Hepatocyte (in vitro differentiated cells): ENCODE measurements around the gene ADGRV1. TPM values are rescaled to one million over a fixed set of nuclear protein-coding genes. Genes with fewer than 3 reads are reported as not detected.

Experiments
- DNase-seq: peaks from one replicate; pipeline ENCODE4 v3.0.0-alpha.2; 2016; ENCODE audit warnings: low spot score
- H2AFZ ChIP-seq: fragments of 200-600 bp; sonication (generic); 2 replicates; pipeline ENCODE4 v1.6.0; 2016; ENCODE audit warnings: antibody characterized with exemption, mild to moderate bottlenecking
- H3K27ac ChIP-seq: fragments of 200-600 bp; sonication (generic); 2 replicates; pipeline ENCODE4 v1.5.1; 2016; ENCODE audit warnings: mild to moderate bottlenecking
- H3K27me3 ChIP-seq: fragments of 200-600 bp; sonication (generic); 2 replicates; pipeline ENCODE4 v1.6.1; 2016
- H3K36me3 ChIP-seq: fragments of 200-600 bp; sonication (generic); replicated peaks from 2 replicates; pipeline ENCODE4 v1.5.1; 2016; ENCODE audit warnings: low read depth; ENCODE audit not compliant: insufficient read depth
- H3K4me1 ChIP-seq: fragments of 200-600 bp; sonication (generic); 2 replicates; pipeline ENCODE4 v1.5.1; 2016; ENCODE audit warnings: mild to moderate bottlenecking, moderate library complexity; ENCODE audit not compliant: insufficient read depth
- H3K4me2 ChIP-seq: fragments of 200-600 bp; sonication (generic); 2 replicates; pipeline ENCODE4 v1.6.0; 2016
- H3K4me3 ChIP-seq: fragments of 200-600 bp; sonication (generic); 2 replicates; pipeline ENCODE4 v1.5.1; 2016; ENCODE audit warnings: mild to moderate bottlenecking
- H3K79me2 ChIP-seq: fragments of 200-600 bp; sonication (generic); 2 replicates; pipeline ENCODE4 v1.6.0; 2017; ENCODE audit warnings: mild to moderate bottlenecking
- H3K9me2 ChIP-seq: fragments of 200-600 bp; sonication (generic); replicated peaks from 2 replicates; pipeline ENCODE4 v1.6.0; 2017; ENCODE audit warnings: mild to moderate bottlenecking; ENCODE audit not compliant: insufficient read depth
- H3K9me3 ChIP-seq: fragments of 200-600 bp; sonication (generic); 2 replicates; pipeline ENCODE4 v1.5.1; 2016; ENCODE audit warnings: low read depth, mild to moderate bottlenecking
- H4K20me1 ChIP-seq: fragments of 200-600 bp; sonication (generic); 2 replicates; pipeline ENCODE4 v1.6.0; 2016; ENCODE audit warnings: mild to moderate bottlenecking; ENCODE audit not compliant: insufficient read depth, poor library complexity, severe bottlenecking
- CTCF ChIP-seq: fragments of 200-600 bp; sonication (generic); IDR thresholded peaks from 2 replicates; pipeline ENCODE4 v1.5.1; 2016; ENCODE audit warnings: antibody characterized with exemption, mild to moderate bottlenecking; ENCODE audit not compliant: poor library complexity
- EZH2 ChIP-seq: fragments of 200-600 bp; sonication (generic); IDR thresholded peaks from 2 replicates; pipeline ENCODE4 v1.6.1; 2016; ENCODE audit warnings: antibody characterized with exemption, mild to moderate bottlenecking, borderline replicate concordance
- EZH2phosphoT487 ChIP-seq: fragments of 200-600 bp; sonication (generic); IDR thresholded peaks from one replicate; pipeline ENCODE4 v1.6.1; 2018; ENCODE audit warnings: antibody characterized with exemption, mild to moderate bottlenecking, low read depth, moderate library complexity; ENCODE audit not compliant: unreplicated experiment, severe bottlenecking
- WGBS: methylation state at CpG from one replicate; pipeline ENCODE4 v1.1.6; 2016; ENCODE audit warnings: low lambda C conversion rate; ENCODE audit errors: missing lambda C conversion rate; 5-methylcytosine and 5-hydroxymethylcytosine counted together
- polyA plus RNA-seq: library from polyadenylated mRNA; unstranded; fragments of >200 nt; fragmentation: Nextera tagmentation; extraction: Ambion mirVana; gene quantifications from 2 replicates; pipeline ENCODE4 v1.2.1, GENCODE V29; 2016
- total RNA-seq: library from RNA; depleted of rRNA; stranded (reverse); fragments of >200 nt; gene quantifications from 2 replicates; pipeline ENCODE4 v1.2.3, GENCODE V29; 2014

Gene ADGRV1
- total and polyA plus RNA-seq, 2 experiments from 2014 or later = 74.9 to 88.3 TPM

DNA sequence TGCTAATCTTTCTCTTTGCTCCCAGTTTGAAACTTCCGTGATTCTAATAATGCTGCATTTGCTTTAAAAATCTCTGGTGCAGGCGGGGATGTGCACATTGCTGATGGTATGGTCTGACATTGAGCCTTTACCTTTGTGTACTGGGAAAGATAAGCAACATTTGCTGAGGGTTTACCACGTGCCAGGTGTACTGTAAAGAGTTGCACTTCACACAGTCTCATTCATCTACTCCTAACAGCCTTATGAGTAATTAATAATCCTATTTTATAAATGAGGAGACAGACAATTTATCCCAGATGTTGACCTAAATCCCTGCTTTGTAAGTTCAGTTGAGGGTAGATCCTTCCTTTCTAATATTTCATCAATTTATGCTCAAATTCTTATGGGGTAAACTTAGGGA, 726 bp upstream of the ADGRV1 start:
- H3K4me3 ChIP-seq = peak overlapping the region; percentile 49
- no peak for DNase-seq
- WGBS = 7% methylated on average over 3 of the region's 3 CpGs
- H3K4me2 ChIP-seq = peak overlapping the region; percentile 80
- H2AFZ ChIP-seq = peak overlapping the region; percentile 31
- H3K27me3 ChIP-seq = peaks cover 10% of the 10 kb centered on the region
- no peaks in the 10 kb centered on the region for H3K4me1 ChIP-seq
- H3K9me2 ChIP-seq = no peaks in the 10 kb centered on the region
- H3K79me2 ChIP-seq = no peaks in the 10 kb centered on the region
- no peaks in the 10 kb centered on the region for H3K9me3 ChIP-seq
- TF ChIP-seq EZH2 (no peak), CTCF (no peak), EZH2phosphoT487 (no peak)
- H3K36me3 ChIP-seq = no peaks in the 10 kb centered on the region
- H3K27ac ChIP-seq = peak overlapping the region; percentile 20
- H4K20me1 ChIP-seq = no peaks in the 10 kb centered on the region

GRCh38 chr5:90560771-90561170, 2.2 kb downstream of the ADGRV1 start:
- TF ChIP-seq EZH2phosphoT487 (no peak), CTCF (no peak), EZH2 (no peak)
- no peak for DNase-seq
- Histone ChIP-seq H3K79me2 (no peaks in the 10 kb centered on the region), H2AFZ (no peak overlapping the region), H3K9me3 (no peaks in the 10 kb centered on the region), H3K4me2 (no peak overlapping the region), H3K9me2 (no peaks in the 10 kb centered on the region), H4K20me1 (no peaks in the 10 kb centered on the region), H3K27ac (no peak overlapping the region), H3K4me3 (no peak overlapping the region), H3K36me3 (no peaks in the 10 kb centered on the region), H3K27me3 (peaks cover 10% of the 10 kb centered on the region), H3K4me1 (no peaks in the 10 kb centered on the region)
- WGBS = 83% methylated on average over 2 of the region's 2 CpGs

DNA sequence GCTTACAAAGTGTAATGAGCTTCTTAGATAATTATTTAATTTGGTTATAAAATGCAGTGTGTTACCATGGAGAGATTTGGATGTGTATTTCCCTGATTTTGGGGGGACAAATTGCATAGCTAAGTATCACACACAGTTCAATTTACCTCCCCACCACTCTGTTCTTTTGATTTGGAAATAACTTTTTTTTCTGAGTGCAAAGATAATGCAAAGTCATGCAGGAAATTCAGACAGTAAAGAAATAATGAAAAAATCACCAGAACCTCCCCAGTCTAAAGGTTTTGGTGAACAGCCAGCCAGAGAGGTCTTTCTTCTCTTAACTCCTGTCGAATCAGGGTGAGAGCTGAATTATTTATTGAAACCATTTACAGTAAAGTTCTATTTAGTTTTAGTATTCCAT, 3.2 kb downstream of the ADGRV1 start:
- Histone ChIP-seq H3K4me3 (no peak overlapping the region), H3K27me3 (peaks cover 6% of the 10 kb centered on the region), H3K4me2 (no peak overlapping the region), H3K4me1 (no peaks in the 10 kb centered on the region), H2AFZ (no peak overlapping the region), H3K9me2 (no peaks in the 10 kb centered on the region), H4K20me1 (no peaks in the 10 kb centered on the region), H3K9me3 (no peaks in the 10 kb centered on the region), H3K79me2 (no peaks in the 10 kb centered on the region), H3K27ac (no peak overlapping the region), H3K36me3 (no peaks in the 10 kb centered on the region)
- 56% methylated on average over 1 of the region's 1 CpG for WGBS
- no peak for TF ChIP-seq EZH2phosphoT487
- no peak for TF ChIP-seq CTCF
- no peak for DNase-seq

DNA sequence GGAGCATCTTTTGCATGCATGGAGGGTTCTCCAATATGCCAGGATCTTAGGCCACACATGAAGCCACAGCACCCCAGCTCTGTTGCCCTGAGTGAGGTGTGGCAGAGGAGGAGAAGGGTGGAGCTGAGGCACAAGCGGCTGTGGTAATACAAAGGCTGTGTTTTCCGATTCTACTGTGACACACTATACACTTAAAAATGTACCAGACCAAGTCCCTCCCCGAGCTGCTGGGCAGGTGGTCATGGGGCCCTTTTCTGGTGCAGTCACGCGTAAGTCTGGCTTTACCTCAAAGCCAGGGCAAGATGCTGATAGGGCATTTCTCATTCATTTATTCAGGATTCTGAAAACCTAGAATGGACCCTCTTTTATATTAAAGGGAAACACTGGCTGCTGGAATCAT, 3.7 kb downstream of the ADGRV1 start:
- WGBS = 71% methylated on average over 5 of the region's 5 CpGs

More for the DNA sequence above, 3.7 kb downstream of the ADGRV1 start:
- H2AFZ ChIP-seq = no peak overlapping the region
- no peaks in the 10 kb centered on the region for H3K9me2 ChIP-seq
- no peak for TF ChIP-seq EZH2phosphoT487
- no peak for TF ChIP-seq CTCF
- H3K27ac ChIP-seq = peak overlapping the region; percentile 36
- no peaks in the 10 kb centered on the region for H3K9me3 ChIP-seq
- H3K79me2 ChIP-seq = no peaks in the 10 kb centered on the region
- H3K27me3 ChIP-seq = peaks cover under 1% of the 10 kb centered on the region
- H4K20me1 ChIP-seq = no peaks in the 10 kb centered on the region
- no peaks in the 10 kb centered on the region for H3K4me1 ChIP-seq
- H3K4me3 ChIP-seq = no peak overlapping the region
- no peak for DNase-seq
- H3K4me2 ChIP-seq = peak overlapping the region; percentile 21
- H3K36me3 ChIP-seq = no peaks in the 10 kb centered on the region
